Measurements from ENCODE around the gene GSK3A.
A peak's percentile ranks its signal among the peaks of the same experiment; 100 is the strongest.

Gene GSK3A

GRCh38 chr19:42274065-42274682 lies 31.8 kb upstream of the GSK3A start:
- Histone ChIP-seq H3K9me3 (ENCODE audit: control insufficient read depth, low read length) (no peaks in the 10 kb centered on the region), H3K36me3 (ENCODE audit: control insufficient read depth, insufficient read depth, low read length) (peaks cover 32% of the 10 kb centered on the region), H3K4me1 (ENCODE audit: control insufficient read depth, insufficient read depth, low read length, poor library complexity, severe bottlenecking) (peaks cover 33% of the 10 kb centered on the region), H3K4me3 (ENCODE audit: insufficient read depth, low read depth, low read length, poor library complexity, severe bottlenecking) (no peak overlapping the region), H3K27ac (ENCODE audit: insufficient read depth, low read length, poor library complexity, severe bottlenecking) (no peak overlapping the region), H3K27me3 (replicated peaks; ENCODE audit: control insufficient read depth, insufficient read depth, low read length, poor library complexity, severe bottlenecking) (no peaks in the 10 kb centered on the region)
- DNase-seq: no peak

DNA sequence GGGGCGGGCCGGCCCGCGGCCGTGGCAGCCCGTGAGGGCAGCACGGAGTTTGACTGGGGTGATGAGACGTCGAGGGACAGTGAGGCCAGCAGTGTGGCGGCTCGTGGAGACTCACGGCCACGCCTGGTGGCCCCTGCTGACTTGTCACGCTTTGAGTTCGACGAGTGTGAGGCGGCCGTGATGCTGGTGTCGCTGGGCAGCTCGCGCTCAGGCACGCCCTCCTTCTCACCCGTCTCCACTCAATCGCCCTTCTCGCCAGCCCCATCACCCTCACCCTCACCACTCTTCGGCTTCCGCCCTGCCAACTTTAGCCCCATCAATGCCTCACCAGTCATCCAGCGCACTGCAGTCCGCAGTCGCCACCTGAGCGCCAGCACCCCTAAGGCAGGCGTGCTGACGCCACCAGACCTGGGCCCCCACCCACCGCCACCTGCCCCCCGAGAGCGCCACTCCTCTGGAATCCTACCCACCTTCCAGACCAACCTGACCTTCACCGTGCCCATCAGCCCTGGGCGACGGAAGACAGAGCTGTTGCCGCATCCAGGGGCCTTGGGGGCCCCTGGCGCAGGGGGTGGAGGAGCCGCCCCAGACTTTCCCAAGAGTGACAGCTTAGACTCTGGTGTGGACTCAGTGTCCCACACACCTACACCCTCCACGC lies 31.1 kb upstream of the GSK3A start:
- H3K27me3 ChIP-seq (replicated peaks; ENCODE audit: control insufficient read depth, insufficient read depth, low read length, poor library complexity, severe bottlenecking): no peaks in the 10 kb centered on the region
- H3K27ac ChIP-seq (ENCODE audit: insufficient read depth, low read length, poor library complexity, severe bottlenecking): no peak overlapping the region
- H3K9me3 ChIP-seq (ENCODE audit: control insufficient read depth, low read length): no peaks in the 10 kb centered on the region
- no peak overlapping the region for H3K4me3 ChIP-seq (ENCODE audit: insufficient read depth, low read depth, low read length, poor library complexity, severe bottlenecking)
- peaks cover 30% of the 10 kb centered on the region for H3K4me1 ChIP-seq (ENCODE audit: control insufficient read depth, insufficient read depth, low read length, poor library complexity, severe bottlenecking)
- DNase-seq: no peak
- H3K36me3 ChIP-seq (ENCODE audit: control insufficient read depth, insufficient read depth, low read length): peaks cover 32% of the 10 kb centered on the region

DNA sequence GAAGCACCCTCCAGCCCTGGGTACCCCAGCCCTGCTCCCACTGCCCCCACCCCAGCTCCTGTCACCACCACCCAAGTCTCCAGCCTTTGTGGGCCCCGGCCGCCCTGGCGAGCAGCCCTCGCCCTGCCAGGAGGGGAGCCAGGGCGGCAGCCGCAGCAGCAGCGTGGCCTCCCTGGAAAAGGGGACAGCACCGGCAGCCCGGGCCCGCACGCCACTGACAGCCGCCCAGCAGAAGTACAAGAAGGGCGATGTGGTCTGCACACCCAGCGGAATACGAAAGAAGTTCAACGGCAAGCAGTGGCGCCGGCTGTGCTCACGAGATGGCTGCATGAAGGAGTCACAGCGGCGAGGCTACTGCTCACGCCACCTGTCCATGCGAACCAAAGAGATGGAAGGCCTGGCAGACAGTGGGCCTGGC lies 30.6 kb upstream of the GSK3A start:
- DNase-seq: no peak
- Histone ChIP-seq H3K4me1 (ENCODE audit: control insufficient read depth, insufficient read depth, low read length, poor library complexity, severe bottlenecking) (peaks cover 31% of the 10 kb centered on the region), H3K36me3 (ENCODE audit: control insufficient read depth, insufficient read depth, low read length) (peaks cover 32% of the 10 kb centered on the region), H3K27ac (ENCODE audit: insufficient read depth, low read length, poor library complexity, severe bottlenecking) (no peak overlapping the region), H3K4me3 (ENCODE audit: insufficient read depth, low read depth, low read length, poor library complexity, severe bottlenecking) (no peak overlapping the region), H3K9me3 (ENCODE audit: control insufficient read depth, low read length) (no peaks in the 10 kb centered on the region), H3K27me3 (replicated peaks; ENCODE audit: control insufficient read depth, insufficient read depth, low read length, poor library complexity, severe bottlenecking) (no peaks in the 10 kb centered on the region)

- H3K9me3 ChIP-seq (ENCODE audit: control insufficient read depth, low read length): no peaks in the 10 kb centered on the region
- H3K4me1 ChIP-seq (ENCODE audit: control insufficient read depth, insufficient read depth, low read length, poor library complexity, severe bottlenecking): peaks cover 35% of the 10 kb centered on the region
- no peaks in the 10 kb centered on the region for H3K27me3 ChIP-seq (replicated peaks; ENCODE audit: control insufficient read depth, insufficient read depth, low read length, poor library complexity, severe bottlenecking)
- H3K36me3 ChIP-seq (ENCODE audit: control insufficient read depth, insufficient read depth, low read length): peaks cover 32% of the 10 kb centered on the region
- H3K27ac ChIP-seq (ENCODE audit: insufficient read depth, low read length, poor library complexity, severe bottlenecking): no peak overlapping the region
- DNase-seq: no peak
- no peak overlapping the region for H3K4me3 ChIP-seq (ENCODE audit: insufficient read depth, low read depth, low read length, poor library complexity, severe bottlenecking)
Observed at GRCh38 chr19:42272535-42272897, 30.1 kb upstream of the GSK3A start.

DNA sequence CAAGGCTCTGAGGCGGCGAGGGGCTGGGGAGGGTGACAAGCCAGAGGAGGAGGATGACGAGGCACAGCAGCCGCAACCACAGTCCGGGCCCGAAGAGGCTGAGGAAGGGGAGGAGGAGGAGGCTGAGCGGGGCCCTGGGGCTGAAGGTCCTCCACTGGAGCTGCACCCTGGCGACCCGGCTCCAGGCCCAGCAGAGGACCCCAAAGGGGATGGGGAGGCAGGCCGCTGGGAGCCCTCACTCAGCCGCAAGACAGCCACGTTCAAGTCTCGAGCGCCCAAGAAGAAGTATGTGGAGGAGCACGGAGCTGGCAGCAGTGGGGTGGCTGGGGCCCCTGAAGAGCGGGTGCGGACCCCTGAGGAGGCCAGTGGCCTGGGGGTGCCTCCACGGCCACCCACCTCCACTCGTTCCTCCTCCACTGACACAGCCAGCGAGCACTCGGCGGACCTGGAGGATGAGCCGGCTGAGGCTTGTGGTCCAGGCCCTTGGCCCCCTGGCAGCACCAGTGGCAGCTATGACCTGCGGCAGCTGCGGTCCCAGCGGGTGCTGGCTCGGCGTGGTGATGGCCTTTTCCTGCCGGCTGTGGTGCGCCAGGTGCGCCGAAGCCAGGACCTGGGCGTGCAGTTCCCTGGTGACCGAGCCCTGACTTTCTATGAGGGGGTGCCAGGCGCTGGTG lies 29.6 kb upstream of the GSK3A start:
- no peaks in the 10 kb centered on the region for H3K27me3 ChIP-seq (replicated peaks; ENCODE audit: control insufficient read depth, insufficient read depth, low read length, poor library complexity, severe bottlenecking)
- DNase-seq: no peak
- H3K27ac ChIP-seq (ENCODE audit: insufficient read depth, low read length, poor library complexity, severe bottlenecking): no peak overlapping the region
- H3K9me3 ChIP-seq (ENCODE audit: control insufficient read depth, low read length): no peaks in the 10 kb centered on the region
- H3K36me3 ChIP-seq (ENCODE audit: control insufficient read depth, insufficient read depth, low read length): peaks cover 32% of the 10 kb centered on the region
- H3K4me3 ChIP-seq (ENCODE audit: insufficient read depth, low read depth, low read length, poor library complexity, severe bottlenecking): no peak overlapping the region
- H3K4me1 ChIP-seq (ENCODE audit: control insufficient read depth, insufficient read depth, low read length, poor library complexity, severe bottlenecking): peaks cover 37% of the 10 kb centered on the region

GRCh38 chr19:42271045-42271419 lies 28.6 kb upstream of the GSK3A start:
- no peak for DNase-seq
- Histone ChIP-seq H3K4me1 (ENCODE audit: control insufficient read depth, insufficient read depth, low read length, poor library complexity, severe bottlenecking) (peaks cover 30% of the 10 kb centered on the region), H3K9me3 (ENCODE audit: control insufficient read depth, low read length) (no peaks in the 10 kb centered on the region), H3K27ac (ENCODE audit: insufficient read depth, low read length, poor library complexity, severe bottlenecking) (peak overlapping the region; percentile 93), H3K27me3 (replicated peaks; ENCODE audit: control insufficient read depth, insufficient read depth, low read length, poor library complexity, severe bottlenecking) (no peaks in the 10 kb centered on the region), H3K36me3 (ENCODE audit: control insufficient read depth, insufficient read depth, low read length) (peaks cover 32% of the 10 kb centered on the region), H3K4me3 (ENCODE audit: insufficient read depth, low read depth, low read length, poor library complexity, severe bottlenecking) (peak overlapping the region; percentile 55)

- H3K27me3 ChIP-seq (replicated peaks; ENCODE audit: control insufficient read depth, insufficient read depth, low read length, poor library complexity, severe bottlenecking): no peaks in the 10 kb centered on the region
- DNase-seq: peak; percentile 51 to 74 (median 67)
- H3K4me3 ChIP-seq (ENCODE audit: insufficient read depth, low read depth, low read length, poor library complexity, severe bottlenecking): peak overlapping the region; percentile 55
- peaks cover 30% of the 10 kb centered on the region for H3K4me1 ChIP-seq (ENCODE audit: control insufficient read depth, insufficient read depth, low read length, poor library complexity, severe bottlenecking)
- H3K9me3 ChIP-seq (ENCODE audit: control insufficient read depth, low read length): no peaks in the 10 kb centered on the region
- H3K36me3 ChIP-seq (ENCODE audit: control insufficient read depth, insufficient read depth, low read length): peaks cover 32% of the 10 kb centered on the region
- peak overlapping the region; percentile 93 for H3K27ac ChIP-seq (ENCODE audit: insufficient read depth, low read length, poor library complexity, severe bottlenecking)
Observed at GRCh38 chr19:42270346-42271044, 28.1 kb upstream of the GSK3A start.

DNA sequence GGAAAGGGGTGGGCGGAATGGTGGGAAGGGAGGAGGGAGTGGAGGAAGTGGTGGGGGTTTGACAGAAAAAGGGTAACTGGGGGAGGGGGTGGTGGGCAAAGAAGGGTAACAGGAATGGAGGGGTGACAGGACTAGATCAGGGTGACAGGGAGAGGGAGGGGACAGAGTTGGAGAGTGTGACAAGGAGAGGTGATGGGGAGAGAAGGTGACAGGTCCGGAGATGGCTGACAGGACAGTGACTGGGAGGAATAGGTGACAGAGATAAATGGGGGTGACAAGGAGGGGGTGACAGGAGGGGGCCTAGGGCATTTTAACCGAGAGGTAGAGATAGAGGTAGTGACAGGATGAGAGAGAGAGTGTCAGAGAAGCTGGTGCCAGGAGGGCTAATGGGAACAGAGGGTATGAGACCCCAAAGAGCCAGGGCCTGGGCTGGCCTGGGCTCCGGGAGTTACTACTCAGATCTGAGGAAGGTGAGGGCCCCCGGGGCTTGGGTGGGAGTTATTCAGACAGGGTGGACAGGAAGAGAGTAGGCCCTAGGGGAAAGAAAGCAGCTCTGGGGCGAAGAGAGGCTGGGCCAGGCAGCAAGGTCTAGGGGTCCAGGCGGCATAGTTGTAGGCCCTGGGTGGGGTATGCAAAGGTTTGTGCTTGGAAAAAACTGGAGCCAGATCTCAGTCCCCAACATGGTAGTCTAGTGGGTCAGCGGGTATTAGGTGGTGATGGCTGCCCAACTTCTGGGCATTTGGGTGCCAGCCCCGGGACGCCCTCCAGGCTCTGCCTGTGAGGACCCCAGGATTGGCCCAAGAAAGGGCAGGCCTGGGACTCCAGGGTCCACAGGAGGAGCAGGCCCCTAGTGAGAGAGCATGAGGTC lies 27.3 kb upstream of the GSK3A start:
- no peaks in the 10 kb centered on the region for H3K9me3 ChIP-seq (ENCODE audit: control insufficient read depth, low read length)
- DNase-seq: no peak
- H3K4me3 ChIP-seq (ENCODE audit: insufficient read depth, low read depth, low read length, poor library complexity, severe bottlenecking): peak overlapping the region; percentile 55
- peaks cover 26% of the 10 kb centered on the region for H3K4me1 ChIP-seq (ENCODE audit: control insufficient read depth, insufficient read depth, low read length, poor library complexity, severe bottlenecking)
- H3K36me3 ChIP-seq (ENCODE audit: control insufficient read depth, insufficient read depth, low read length): peaks cover 30% of the 10 kb centered on the region
- H3K27me3 ChIP-seq (replicated peaks; ENCODE audit: control insufficient read depth, insufficient read depth, low read length, poor library complexity, severe bottlenecking): no peaks in the 10 kb centered on the region
- peak overlapping the region; percentile 93 for H3K27ac ChIP-seq (ENCODE audit: insufficient read depth, low read length, poor library complexity, severe bottlenecking)

DNA sequence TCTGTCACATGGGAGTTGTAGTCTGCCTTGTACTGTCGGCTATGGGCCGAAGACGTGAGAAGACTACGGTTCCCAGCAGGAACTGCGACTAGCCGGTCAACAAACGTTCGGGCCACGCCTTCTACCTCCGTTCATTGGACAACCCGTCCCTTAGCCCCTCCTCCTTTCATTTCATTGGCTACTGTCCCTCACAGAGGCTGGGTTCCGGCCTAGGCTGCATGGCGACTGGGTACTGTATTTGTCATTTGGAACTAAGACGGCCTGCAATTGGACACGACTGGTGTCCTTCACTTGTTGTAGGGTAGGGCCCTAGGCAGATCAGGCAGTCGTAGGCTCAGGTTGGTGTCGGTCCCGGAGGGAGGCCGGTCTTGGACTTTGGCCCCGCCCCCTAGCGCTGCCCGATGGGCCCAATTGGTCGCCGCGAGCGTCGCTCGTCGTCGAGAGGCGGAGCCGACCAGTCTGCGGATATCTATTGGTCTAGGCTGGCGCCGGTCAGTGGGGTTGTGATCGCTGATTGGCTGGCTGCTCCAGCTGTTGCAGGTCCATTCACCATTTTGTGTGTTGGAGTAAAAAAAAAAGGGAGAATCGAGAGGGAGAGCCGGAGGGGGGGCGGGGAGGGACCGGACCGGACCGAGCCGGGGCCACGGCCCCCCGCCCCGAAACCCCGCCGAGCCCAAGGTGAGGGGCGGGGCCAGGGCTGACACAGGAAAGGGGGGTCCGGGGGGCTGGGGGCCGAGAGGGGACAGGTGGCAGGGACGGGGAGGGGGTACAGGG lies 26.5 kb upstream of the GSK3A start, which contains the start of gene CIC:
CIC (plus strand) TSS at position 549 of the 774 bp plus-strand sequence. CDS start 2,532 bp downstream, outside the sequence.
- peak within 1 kb of the TSS; percentile 99 for H3K27ac ChIP-seq (ENCODE audit: insufficient read depth, low read length, poor library complexity, severe bottlenecking)
- H3K9me3 ChIP-seq (ENCODE audit: control insufficient read depth, low read length): no peaks in the 10 kb centered on the region
- peaks cover 22% of the 10 kb centered on the region for H3K36me3 ChIP-seq (ENCODE audit: control insufficient read depth, insufficient read depth, low read length)
- H3K4me1 ChIP-seq (ENCODE audit: control insufficient read depth, insufficient read depth, low read length, poor library complexity, severe bottlenecking): peaks cover 26% of the 10 kb centered on the region
- H3K27me3 ChIP-seq (replicated peaks; ENCODE audit: control insufficient read depth, insufficient read depth, low read length, poor library complexity, severe bottlenecking): no peaks in the 10 kb centered on the region
- DNase-seq: peak; percentile 99
- H3K4me3 ChIP-seq (ENCODE audit: insufficient read depth, low read depth, low read length, poor library complexity, severe bottlenecking): peak within 1 kb of the TSS; percentile 63

Data from effector memory CD4-positive, alpha-beta T cell (primary cell).